GM19455 (cell line): Measurements from ENCODE around the gene BRPF1.

Experiments used
- ATAC-seq: cut with Tn5 transposase; IDR thresholded peaks from one replicate; pipeline ENCODE4 v1.9.1; 2021; ENCODE audit not compliant: unreplicated experiment

The BRPF1 gene

DNA sequence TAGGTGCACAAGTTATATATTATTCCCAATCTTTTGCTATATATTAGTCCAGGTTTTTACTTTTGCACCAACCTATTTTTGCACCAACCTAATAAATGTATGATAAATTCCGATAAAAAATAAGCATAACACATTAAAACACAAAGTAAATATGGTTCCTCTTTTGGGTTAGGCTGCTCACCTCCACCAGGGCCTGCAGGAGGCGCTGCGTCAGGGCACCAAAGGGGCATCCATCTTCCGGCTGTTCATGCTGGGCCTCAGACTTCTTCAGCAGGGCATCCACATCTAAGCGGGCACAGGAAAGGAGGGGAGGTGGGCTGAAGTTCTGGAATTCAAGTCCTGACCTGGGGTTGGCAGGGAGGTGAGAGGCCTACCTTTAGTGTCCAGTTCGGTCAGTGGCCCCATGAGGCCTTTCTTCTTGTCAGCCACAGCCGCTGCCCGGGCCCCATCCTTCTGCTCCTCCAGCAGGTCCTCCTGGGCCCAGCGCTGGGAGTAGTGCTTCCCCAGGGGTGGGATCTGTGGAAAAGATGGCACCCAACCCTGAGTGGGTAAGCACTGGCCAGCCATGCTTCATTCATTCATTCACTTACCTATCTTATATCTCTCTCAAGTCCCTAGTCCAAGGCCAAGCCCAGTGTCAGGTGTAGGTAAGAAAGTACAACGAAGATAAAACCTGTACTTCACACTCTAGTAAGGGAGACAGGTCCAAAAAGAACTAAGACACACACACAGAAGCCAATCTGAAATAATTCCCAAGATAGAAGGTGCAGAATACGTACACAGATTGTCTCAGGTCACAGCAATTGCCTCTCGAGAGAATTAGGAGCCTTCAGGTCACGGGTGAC is 55.5 kb downstream of the BRPF1 start:
- no peak for ATAC-seq

GRCh38 chr3:9787714-9788113 is 56.2 kb downstream of the BRPF1 start:
- no peak for ATAC-seq

GRCh38 chr3:9791127-9791526 is 59.6 kb downstream of the BRPF1 start:
- no peak for ATAC-seq

GRCh38 chr3:9791790-9792404 is 60.4 kb downstream of the BRPF1 start:
- no peak for ATAC-seq

DNA sequence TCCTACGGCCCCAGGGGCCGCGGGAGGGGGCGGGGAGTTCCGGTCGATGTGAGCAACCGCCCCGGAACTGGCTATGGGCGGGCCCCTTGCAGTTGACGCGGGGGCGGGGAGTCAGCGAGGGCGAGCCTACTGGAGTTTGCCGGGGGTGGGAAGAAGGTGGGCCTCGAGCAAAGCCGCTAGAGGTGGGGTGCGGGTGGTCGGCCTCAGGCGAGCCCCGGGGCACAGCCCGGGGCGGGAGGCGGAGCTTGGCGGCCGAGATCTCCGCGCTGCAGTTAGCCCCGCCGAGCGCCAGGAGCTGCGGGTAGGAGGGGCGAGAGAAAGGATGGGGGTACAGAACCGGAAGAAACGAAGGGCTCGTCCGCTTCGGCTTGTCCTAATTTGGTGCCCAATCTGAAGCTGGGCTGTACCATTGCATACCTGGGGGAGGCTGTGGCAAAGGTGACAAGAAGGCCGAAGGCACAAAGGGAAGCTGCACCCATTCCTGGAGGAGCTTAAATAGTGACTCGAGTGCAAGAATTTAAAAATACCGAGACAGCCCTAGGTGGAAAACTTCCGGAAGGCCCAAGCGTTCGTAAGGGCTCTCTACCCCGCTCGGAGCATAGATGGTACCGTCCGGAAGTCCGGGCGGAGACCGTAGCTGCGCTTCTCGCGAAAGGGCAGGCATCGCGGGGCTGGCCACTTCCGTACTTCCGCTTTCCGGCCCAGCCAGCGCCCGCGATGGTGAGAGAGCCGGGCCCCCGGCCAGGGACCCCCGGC is 61.0 kb downstream of the BRPF1 start, which contains the start of the genes ARPC4 and TADA3:
TSS of gene ARPC4 (plus strand) at position 678 of the 756 bp plus-strand sequence. CDS start at position 718, 40 bp downstream.
TSS of gene TADA3 (minus strand) at position 69 of the 756 bp plus-strand sequence. CDS start 1,007 bp downstream, outside the sequence.
- peak; percentile 83 for ATAC-seq

- no peak for ATAC-seq
These were observed 61.7 kb downstream of the BRPF1 start for GRCh38 chr3:9793161-9793781.

DNA sequence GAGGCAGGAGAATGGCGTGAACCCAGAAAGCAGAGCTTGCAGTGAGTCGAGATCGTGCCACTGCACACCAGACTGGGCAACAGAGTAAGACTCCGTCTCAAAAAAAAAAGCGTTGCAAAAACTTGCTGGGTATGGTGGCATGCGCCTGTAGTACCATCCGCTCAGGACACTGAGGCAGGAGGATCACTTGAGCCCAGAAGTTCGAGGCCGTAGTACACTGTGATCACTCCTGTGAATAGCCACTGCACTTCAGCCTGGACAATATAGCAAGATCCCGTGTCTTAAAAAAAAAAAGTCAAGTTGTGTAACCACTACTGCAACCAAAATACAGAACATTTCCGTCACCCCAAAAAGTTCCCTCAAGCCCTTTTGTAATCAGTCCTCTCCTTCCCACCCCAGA is 62.9 kb downstream of the BRPF1 start:
- ATAC-seq: no peak

- ATAC-seq: no peak
These were observed 63.7 kb downstream of the BRPF1 start for GRCh38 chr3:9795207-9795606.

GRCh38 chr3:9797196-9797945 is 65.8 kb downstream of the BRPF1 start:
- no peak for ATAC-seq
